GM12878 (cell line): ENCODE results near the gene LMAN1L. TPM values are rescaled to one million over a fixed set of nuclear protein-coding genes. Genes with fewer than 3 reads are reported as not detected.

ENCODE experiments used
- ATAC-seq: fragments of 200-7000 bp; cut with Tn5 transposase; 3 replicates; pipeline ENCODE4 v1.9.1; 2020; ENCODE audit warnings: mild to moderate bottlenecking, moderate library complexity
- BruUV-seq: library from RNA; stranded (reverse); fragments of 400-500 nt; replicated peaks from 2 replicates; lab custom pipeline; 2021; lab: Mats Ljungman, UMichigan
- CTCF ChIA-PET: fragments of 300-600 bp; sonication (Branson Sonifier 250); formaldehyde crosslinking; extraction: SDS; loops from one replicate; lab custom pipeline; 2021; ENCODE audit warnings: inconsistent platforms; lab: Yijun Ruan, JAX
- POLR2A ChIA-PET: fragments of 350-600 bp; formaldehyde crosslinking; extraction: SDS; loops from one replicate; lab custom pipeline; 2021; ENCODE audit warnings: inconsistent platforms; lab: Charles Lee
- RAD21 ChIA-PET: fragments of 300-600 bp; sonication (Branson Sonifier 250); formaldehyde crosslinking; loops from one replicate; lab custom pipeline; 2023; ENCODE audit warnings: antibody characterized with exemption; ENCODE audit not compliant: unreplicated experiment; lab: Charles Lee
- SMC1A ChIA-PET: fragments of 300-600 bp; sonication (Branson Sonifier 250); formaldehyde crosslinking; loops from one replicate; lab custom pipeline; 2023; ENCODE audit not compliant: unreplicated experiment, uncharacterized antibody; lab: Charles Lee
- DNase-seq: peaks from one replicate; pipeline ENCODE4 v3.0.0-alpha.2; 2011; ENCODE audit warnings: low read depth, low spot score
- FAIRE-seq: peaks from 3 replicates; lab custom pipeline; 2011; peaks lifted over from hg19 to GRCh38; lab: Jason Lieb, UNC
- H2AFZ ChIP-seq: 2 replicates; pipeline ENCODE4 v1.6.0; 2011; ENCODE audit warnings: low read depth, low read length, control low read depth; ENCODE audit not compliant: control insufficient read depth
- H3K27ac ChIP-seq: 2 replicates; pipeline ENCODE4 v1.5.1; 2011; ENCODE audit warnings: control low read depth; ENCODE audit not compliant: control insufficient read depth, insufficient read depth
- H3K27me3 ChIP-seq, 2 experiments: replicated peaks in 1 of 2; 2 replicates each; pipeline versions ENCODE4 v1.6.0 to v1.6.1; 2011; ENCODE audit warnings: low read length in 1 of 2; ENCODE audit not compliant: control insufficient read depth in 2 of 2, insufficient read depth in 2 of 2
- H3K36me3 ChIP-seq, 2 experiments: 2 replicates each; pipeline ENCODE4 v1.5.1; 2011; ENCODE audit warnings: low read length in 1 of 2; ENCODE audit not compliant: control insufficient read depth in 2 of 2, insufficient read depth in 2 of 2
- H3K4me1 ChIP-seq: 2 replicates; pipeline ENCODE4 v1.6.1; 2011; ENCODE audit warnings: mild to moderate bottlenecking, low read length, moderate library complexity, mixed read lengths; ENCODE audit not compliant: control insufficient read depth, insufficient read depth
- H3K4me2 ChIP-seq: 2 replicates; pipeline ENCODE4 v1.6.0; 2011; ENCODE audit warnings: control low read depth; ENCODE audit not compliant: control insufficient read depth, insufficient read depth
- H3K4me3 ChIP-seq: fragments of 200-600 bp; sonication (generic); 2 replicates; pipeline ENCODE4 v1.5.1; 2016
- H3K79me2 ChIP-seq: 2 replicates; pipeline ENCODE4 v1.6.0; 2011; ENCODE audit warnings: low read length; ENCODE audit not compliant: control insufficient read depth, insufficient read depth
- H3K9ac ChIP-seq: 2 replicates; pipeline ENCODE4 v1.8.0; 2011; ENCODE audit warnings: low read length, control low read depth, mixed read lengths; ENCODE audit not compliant: control insufficient read depth, insufficient read depth
- H3K9me3 ChIP-seq: replicated peaks from 3 replicates; pipeline ENCODE4 v1.5.1; 2011; ENCODE audit warnings: mild to moderate bottlenecking, low read length; ENCODE audit not compliant: control insufficient read depth, insufficient read depth
- H4K20me1 ChIP-seq: 2 replicates; pipeline ENCODE4 v1.6.0; 2011; ENCODE audit not compliant: control insufficient read depth, insufficient read depth
- ATF2 ChIP-seq: IDR thresholded peaks from 2 replicates; pipeline ENCODE4 v1.6.1; 2012; ENCODE audit warnings: low read length, inconsistent platforms
- HDAC6 ChIP-seq: fragments of 200-600 bp; sonication (generic); IDR thresholded peaks from one replicate; pipeline ENCODE4 v1.8.0; 2017; ENCODE audit warnings: antibody characterized with exemption; ENCODE audit not compliant: unreplicated experiment
- IRF4 ChIP-seq: IDR thresholded peaks from 2 replicates; pipeline ENCODE4 v1.6.1; 2011; ENCODE audit warnings: low read depth, low read length
- KLF5 ChIP-seq: fragments of 450-650 bp; IDR thresholded peaks from 2 replicates; pipeline ENCODE4 v1.6.1; 2014; ENCODE audit warnings: mild to moderate bottlenecking; ENCODE audit not compliant: partially characterized antibody
- MYC ChIP-seq: IDR thresholded peaks from 2 replicates; pipeline ENCODE4 v1.6.1; 2011; ENCODE audit warnings: mild to moderate bottlenecking, low read length, moderate library complexity, inconsistent platforms; ENCODE audit not compliant: insufficient read depth, insufficient replicate concordance, insufficient read length, severe bottlenecking
- NBN ChIP-seq: fragments of 450-650 bp; IDR thresholded peaks from 2 replicates; pipeline ENCODE4 v1.6.1; 2016
- NFYB ChIP-seq: IDR thresholded peaks from 2 replicates; pipeline ENCODE4 v1.6.1; 2011; ENCODE audit warnings: low read depth, mild to moderate bottlenecking, low read length, improper control_type of control experiment, moderate library complexity; ENCODE audit not compliant: insufficient read depth
- NR2F1 ChIP-seq: fragments of 450-650 bp; conservative IDR thresholded peaks from 2 replicates; pipeline ENCODE4 v1.6.1; 2017; ENCODE audit warnings: mild to moderate bottlenecking
- PKNOX1 ChIP-seq: fragments of 450-650 bp; IDR thresholded peaks from 2 replicates; pipeline ENCODE4 v1.6.1; 2016; ENCODE audit warnings: mild to moderate bottlenecking
- POLR2AphosphoS2 ChIP-seq: IDR thresholded peaks from 2 replicates; pipeline ENCODE4 v1.6.1; 2011; ENCODE audit warnings: low read depth, mild to moderate bottlenecking, low read length, improper control_type of control experiment, moderate library complexity
- PRDM15 ChIP-seq: fragments of 450-650 bp; formaldehyde crosslinking; IDR thresholded peaks from 2 replicates; pipeline ENCODE4 v1.4.0; 2020; ENCODE audit warnings: mild to moderate bottlenecking, moderate library complexity
- RELA ChIP-seq: fragments of 450-650 bp; IDR thresholded peaks from 2 replicates; pipeline ENCODE4 v1.8.0; 2014; ENCODE audit warnings: borderline replicate concordance; ENCODE audit not compliant: partially characterized antibody
- SMARCA5 ChIP-seq: fragments of 450-650 bp; IDR thresholded peaks from 2 replicates; pipeline ENCODE4 v1.6.1; 2017; ENCODE audit warnings: mild to moderate bottlenecking
- SUZ12 ChIP-seq: fragments of 200-600 bp; sonication (generic); IDR thresholded peaks from one replicate; pipeline ENCODE4 v1.6.1; 2018; ENCODE audit warnings: antibody characterized with exemption, mild to moderate bottlenecking; ENCODE audit not compliant: unreplicated experiment
- WRNIP1 ChIP-seq: IDR thresholded peaks from 2 replicates; pipeline ENCODE4 v1.6.1; 2011; ENCODE audit warnings: low read depth, low read length, improper control_type of control experiment, borderline replicate concordance
- ZBED1 ChIP-seq: IDR thresholded peaks from 2 replicates; pipeline ENCODE4 v1.6.1; 2016; ENCODE audit warnings: borderline replicate concordance
- ZNF622 ChIP-seq: fragments of 450-650 bp; IDR thresholded peaks from 2 replicates; pipeline ENCODE4 v1.6.1; 2017; ENCODE audit warnings: mild to moderate bottlenecking, inconsistent platforms
- WGBS: methylation state at CpG from one replicate; pipeline ENCODE4 v1.1.6; 2016; ENCODE audit warnings: low lambda C conversion rate; ENCODE audit not compliant: insufficient replicate concordance, insufficient coverage; ENCODE audit errors: missing lambda C conversion rate; 5-methylcytosine and 5-hydroxymethylcytosine counted together
- in situ Hi-C: fragments of 300-500 bp; cut with MboI; formaldehyde crosslinking; loops from 9 replicates; pipeline ENCODE4 v1.14.3; 2018; ENCODE audit warnings: mixed read lengths
- intact Hi-C: fragments of 100-400 bp; cut with micrococcal nuclease; formaldehyde crosslinking; loops from one replicate; pipeline ENCODE4 v1.14.2; 2022; ENCODE audit not compliant: unreplicated experiment
- polyA plus RNA-seq, 11 experiments: library from polyadenylated mRNA; depleted of rRNA in 4 of 11; unstranded in 6 of 11; stranded (reverse) in 5 of 11; fragments of >200 nt; fragmentation: Nextera tagmentation in 4 of 11; fragmentation: Illumina TruSeq in 1 of 11; extraction: Ambion mirVana in 4 of 11; extraction: Trizol in 1 of 11; gene quantifications; 1 replicate in 1 of 11; 2 replicates in 10 of 11; pipeline versions ENCODE4 v1.2.1 to v1.2.3, GENCODE V29; 2011 to 2016; ENCODE audit warnings: inconsistent platforms in 2 of 11, missing spikeins in 2 of 11, low read depth in 1 of 11
- total RNA-seq, 4 experiments: library from RNA; depleted of rRNA in 3 of 4; stranded (reverse); fragments of >200 nt in 3 of 4; fragmentation: Illumina TruSeq in 1 of 4; extraction: Trizol in 1 of 4; gene quantifications; 2 replicates each; pipeline versions ENCODE4 v1.2.1 to v1.2.3, GENCODE V29; 2013 to 2021

The LMAN1L gene
- total and polyA plus RNA-seq, 10 of the 15 experiments (the other 5 are each of a cell fraction or from before 2014, with no cell fraction given): not detected

GRCh38 chr15:74863239-74864056 is 50.8 kb downstream of the LMAN1L start (continued):
- no peak for TF ChIP-seq PKNOX1

GRCh38 chr15:74864296-74864695 is 51.7 kb downstream of the LMAN1L start:
- DNase-seq: no peak
- Histone ChIP-seq H3K9me3 (peaks cover 12% of the 10 kb centered on the region), H3K4me3 (no peak overlapping the region), H3K27ac (no peak overlapping the region), H3K36me3 (peaks cover 2 to 19% of the 10 kb centered on the region in 2 experiments; a peak in 3 of 4 replicates), H3K9ac (no peak overlapping the region), H3K27me3 (no peaks in the 10 kb centered on the region), H3K4me1 (peaks cover 30% of the 10 kb centered on the region), H3K79me2 (peaks cover 62% of the 10 kb centered on the region), H2AFZ (no peak overlapping the region), H4K20me1 (peaks cover 3% of the 10 kb centered on the region; the same call in 1 of the 2 replicates), H3K4me2 (no peak overlapping the region)
- no peak for FAIRE-seq
- intact Hi-C loops: no loop called here
- CTCF ChIA-PET: no interaction called here
- WGBS: 91% methylated on average over 6 of the region's 6 CpGs
- BruUV-seq: no TSS peak
- in situ Hi-C loops: no loop called here
- ATAC-seq: no peak
- SMC1A ChIA-PET: no interaction called here
- RAD21 ChIA-PET: interaction anchor here (0.5 to 0.7 kb wide), 2 partner anchors 37 to 486 kb away, joined by 3 to 4 read pairs; no protein-coding TSS in a partner anchor
- POLR2A ChIA-PET: interaction anchor here (0.6 to 1.2 kb wide), 3 partner anchors 22 to 724 kb away, joined by 3 to 6 read pairs (median 3); partner anchors contain the start of gene FAM219B
- TF ChIP-seq SUZ12: no peak
- TF ChIP-seq PRDM15 (CRISPR knock-in tag): no peak
- no peak for TF ChIP-seq MYC
- TF ChIP-seq NFYB: no peak
- no peak for TF ChIP-seq POLR2AphosphoS2
- no peak for TF ChIP-seq SMARCA5
- no peak for TF ChIP-seq KLF5
- no peak for TF ChIP-seq HDAC6
- TF ChIP-seq ZNF622: no peak
- TF ChIP-seq RELA: no peak
- TF ChIP-seq WRNIP1: no peak
- TF ChIP-seq NBN: no peak
- no peak for TF ChIP-seq ZBED1
- TF ChIP-seq NR2F1: no peak
- TF ChIP-seq IRF4: no peak
- no peak for TF ChIP-seq ATF2
